Measurements from ENCODE around the gene ZSWIM6.

- TF ChIP-seq CTCF (IDR thresholded peaks at IDR 0.05; ENCODE audit: low read length) (no peak), EZH2 (IDR thresholded peaks at IDR 0.05; ENCODE audit: borderline replicate concordance, low read length) (no peak)
Observed at GRCh38 chr5:61289241-61289640, 42.8 kb upstream of the ZSWIM6 start.
